Fibroblast of lung (primary cell): ENCODE measurements around the gene DLG2. TPM values are rescaled to one million over a fixed set of nuclear protein-coding genes. Genes with fewer than 3 reads are reported as not detected.

ENCODE experiments used
- DNase-seq, 2 donors: peaks; one replicate each; pipeline versions ENCODE4 v3.0.0 to v3.0.0-alpha.2; 2010; ENCODE audit warnings: low read depth in 2 of 2
- H2AFZ ChIP-seq: 2 replicates; pipeline ENCODE4 v1.5.1; 2012; ENCODE audit warnings: low read length, control low read depth, inconsistent platforms
- H3K27ac ChIP-seq: 2 replicates; pipeline ENCODE4 v1.5.1; 2011; ENCODE audit warnings: low read length, control low read depth; ENCODE audit not compliant: insufficient read depth
- H3K27me3 ChIP-seq: 2 replicates; pipeline ENCODE4 v1.5.1; 2011; ENCODE audit warnings: mild to moderate bottlenecking, low read length; ENCODE audit not compliant: control insufficient read depth, insufficient read depth
- H3K36me3 ChIP-seq: 2 replicates; pipeline ENCODE4 v1.5.1; 2011; ENCODE audit warnings: low read length; ENCODE audit not compliant: control insufficient read depth, insufficient read depth
- H3K4me1 ChIP-seq: 2 replicates; pipeline ENCODE4 v1.5.1; 2011; ENCODE audit warnings: low read length; ENCODE audit not compliant: control insufficient read depth, insufficient read depth; ENCODE audit errors: extremely low read depth
- H3K4me2 ChIP-seq: 2 replicates; pipeline ENCODE4 v1.5.1; 2011; ENCODE audit warnings: low read length, control low read depth; ENCODE audit not compliant: insufficient read depth; ENCODE audit errors: extremely low read depth
- H3K4me3 ChIP-seq, 4 experiments: fragments of 200-600 bp in 1 of 4; sonication (generic) in 1 of 4; replicated peaks in 1 of 4; 2 replicates each; pipeline ENCODE4 v1.5.1; 2011 to 2016; ENCODE audit warnings: low read length in 4 of 4, low read depth in 3 of 4, mild to moderate bottlenecking in 3 of 4, control low read depth in 2 of 4, inconsistent platforms in 1 of 4, mixed read lengths in 1 of 4; ENCODE audit not compliant: insufficient read depth in 1 of 4; ENCODE audit errors: control extremely low read depth in 1 of 4
- H3K79me2 ChIP-seq: 2 replicates; pipeline ENCODE4 v1.5.1; 2012; ENCODE audit warnings: mild to moderate bottlenecking, low read length, inconsistent platforms; ENCODE audit not compliant: control insufficient read depth, insufficient read depth
- H3K9ac ChIP-seq: 2 replicates; pipeline ENCODE4 v1.5.1; 2011; ENCODE audit warnings: mild to moderate bottlenecking, low read length, control low read depth; ENCODE audit not compliant: insufficient read depth
- H3K9me3 ChIP-seq: 2 replicates; pipeline ENCODE4 v1.5.1; 2012; ENCODE audit warnings: low read depth, low read length; ENCODE audit not compliant: control insufficient read depth, insufficient read depth
- H4K20me1 ChIP-seq: 2 replicates; pipeline ENCODE4 v1.5.1; 2011; ENCODE audit warnings: low read length; ENCODE audit not compliant: control insufficient read depth, insufficient read depth; ENCODE audit errors: extremely low read depth
- EZH2 ChIP-seq: IDR thresholded peaks from 2 replicates; pipeline ENCODE4 v1.5.1; 2012; ENCODE audit warnings: low read length, control low read depth, mild to moderate bottlenecking; ENCODE audit errors: missing control alignments
- polyA plus RNA-seq, 2 donors: library from polyadenylated mRNA; depleted of rRNA in 1 of 2; stranded (reverse) in 1 of 2; unstranded in 1 of 2; fragments of >200 nt; gene quantifications; 2 replicates each; pipeline ENCODE4 v1.2.1, GENCODE V29; 2011 to 2012; ENCODE audit warnings: missing spikeins in 1 of 2
- total RNA-seq: library from RNA; depleted of rRNA; stranded (reverse); fragments of >200 nt; gene quantifications from 2 replicates; pipeline ENCODE4 v1.2.1, GENCODE V29; 2014
- TF ChIP-seq, protein P1 (sequence below), 2 donors: IDR thresholded peaks in 1 of 2; conservative IDR thresholded peaks in 1 of 2; 1 replicate in 1 of 2; 2 replicates in 1 of 2; pipeline ENCODE4 v1.5.1; 2011 to 2012; ENCODE audit warnings: low read length in 2 of 2, control low read depth in 1 of 2, inconsistent platforms in 1 of 2, low read depth in 1 of 2, mild to moderate bottlenecking in 1 of 2

DLG2 gene
- total and polyA plus RNA-seq, 2 donors (not counting 1 experiment from before 2014, with no cell fraction given), result 0.77 to 2.3 TPM

DNA sequence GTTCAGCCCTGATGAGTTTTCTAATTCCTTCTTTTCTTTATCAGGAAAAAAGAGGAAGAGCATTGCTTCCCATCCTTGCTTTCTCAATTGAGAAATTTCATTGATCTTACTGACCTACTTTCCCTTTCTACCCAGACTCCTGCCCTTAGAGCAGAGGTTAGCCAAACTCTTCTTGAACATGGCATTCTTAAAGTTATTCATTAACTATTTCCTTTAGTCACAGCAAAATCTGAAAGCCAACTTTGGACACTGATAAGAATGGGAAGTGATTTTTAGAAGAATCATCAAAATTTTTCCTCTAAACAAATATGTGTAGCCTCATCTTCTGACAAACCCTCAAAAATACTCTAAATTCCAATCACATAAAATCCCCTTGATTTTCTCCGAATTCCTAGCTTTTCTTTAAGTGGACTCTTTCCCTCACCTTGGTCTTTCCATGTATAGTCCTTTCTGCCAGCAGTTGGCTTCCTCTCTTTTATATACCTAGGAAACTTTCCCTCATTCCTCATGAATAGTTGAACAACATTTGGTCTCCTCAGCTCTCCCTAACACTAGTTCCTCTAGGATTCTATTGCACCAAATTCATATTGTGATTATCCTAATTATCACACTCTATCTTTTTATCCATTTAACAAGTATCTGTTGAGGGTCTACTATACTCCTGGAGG, 1774.2 kb downstream of the DLG2 start:
- H3K79me2 ChIP-seq, result no peaks in the 10 kb centered on the region
- H3K27me3 ChIP-seq, result no peaks in the 10 kb centered on the region
- H3K4me1 ChIP-seq, result no peaks in the 10 kb centered on the region
- H3K4me2 ChIP-seq, result no peak overlapping the region
- H3K36me3 ChIP-seq, result no peaks in the 10 kb centered on the region
- H3K9ac ChIP-seq, result no peak overlapping the region
- H3K4me3 ChIP-seq, result no peak overlapping the region
- H3K27ac ChIP-seq, result no peak overlapping the region
- no peaks in the 10 kb centered on the region for H4K20me1 ChIP-seq
- no peak overlapping the region for H2AFZ ChIP-seq
- H3K9me3 ChIP-seq, result no peaks in the 10 kb centered on the region
- DNase-seq, result no peak
- TF ChIP-seq, protein P1, sequence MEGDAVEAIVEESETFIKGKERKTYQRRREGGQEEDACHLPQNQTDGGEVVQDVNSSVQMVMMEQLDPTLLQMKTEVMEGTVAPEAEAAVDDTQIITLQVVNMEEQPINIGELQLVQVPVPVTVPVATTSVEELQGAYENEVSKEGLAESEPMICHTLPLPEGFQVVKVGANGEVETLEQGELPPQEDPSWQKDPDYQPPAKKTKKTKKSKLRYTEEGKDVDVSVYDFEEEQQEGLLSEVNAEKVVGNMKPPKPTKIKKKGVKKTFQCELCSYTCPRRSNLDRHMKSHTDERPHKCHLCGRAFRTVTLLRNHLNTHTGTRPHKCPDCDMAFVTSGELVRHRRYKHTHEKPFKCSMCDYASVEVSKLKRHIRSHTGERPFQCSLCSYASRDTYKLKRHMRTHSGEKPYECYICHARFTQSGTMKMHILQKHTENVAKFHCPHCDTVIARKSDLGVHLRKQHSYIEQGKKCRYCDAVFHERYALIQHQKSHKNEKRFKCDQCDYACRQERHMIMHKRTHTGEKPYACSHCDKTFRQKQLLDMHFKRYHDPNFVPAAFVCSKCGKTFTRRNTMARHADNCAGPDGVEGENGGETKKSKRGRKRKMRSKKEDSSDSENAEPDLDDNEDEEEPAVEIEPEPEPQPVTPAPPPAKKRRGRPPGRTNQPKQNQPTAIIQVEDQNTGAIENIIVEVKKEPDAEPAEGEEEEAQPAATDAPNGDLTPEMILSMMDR (conservative IDR thresholded peaks at IDR 0.05 in 1 of 2, IDR thresholded peaks at IDR 0.05 in 1 of 2; ENCODE audit: low read depth in 1 of 2, low read length in 2 of 2), result no peak
- no peak for TF ChIP-seq EZH2

DNA sequence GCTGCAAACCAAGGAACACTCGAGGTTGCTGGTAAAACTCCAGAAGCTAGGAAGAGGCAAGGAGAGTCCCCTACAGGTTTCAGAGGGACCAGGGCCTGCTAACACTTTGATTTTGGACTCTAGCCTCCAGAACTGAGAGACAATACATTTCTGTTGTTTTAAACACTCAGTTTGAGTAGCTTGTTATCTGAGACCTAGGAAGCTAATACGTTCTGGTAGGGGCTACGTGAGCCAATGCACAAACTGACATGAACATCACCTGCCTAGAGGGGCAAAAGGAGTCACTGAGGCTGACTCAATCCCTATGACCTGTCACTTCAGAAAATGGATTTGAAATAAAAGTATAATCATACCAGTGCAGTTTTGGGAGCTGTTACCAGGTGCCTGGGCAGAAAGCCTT, 1775.1 kb downstream of the DLG2 start:
- no peaks in the 10 kb centered on the region for H3K27me3 ChIP-seq
- no peak overlapping the region for H3K4me3 ChIP-seq
- no peaks in the 10 kb centered on the region for H3K4me1 ChIP-seq
- no peak overlapping the region for H3K4me2 ChIP-seq
- no peak overlapping the region for H3K9ac ChIP-seq
- H3K9me3 ChIP-seq, result no peaks in the 10 kb centered on the region
- no peaks in the 10 kb centered on the region for H4K20me1 ChIP-seq
- H2AFZ ChIP-seq, result no peak overlapping the region
- TF ChIP-seq EZH2, result no peak
- TF ChIP-seq, protein P1 (conservative IDR thresholded peaks at IDR 0.05 in 1 of 2, IDR thresholded peaks at IDR 0.05 in 1 of 2; ENCODE audit: low read depth in 1 of 2, low read length in 2 of 2), result no peak
- no peaks in the 10 kb centered on the region for H3K79me2 ChIP-seq
- H3K27ac ChIP-seq, result no peak overlapping the region
- H3K36me3 ChIP-seq, result no peaks in the 10 kb centered on the region
- no peak for DNase-seq

DNA sequence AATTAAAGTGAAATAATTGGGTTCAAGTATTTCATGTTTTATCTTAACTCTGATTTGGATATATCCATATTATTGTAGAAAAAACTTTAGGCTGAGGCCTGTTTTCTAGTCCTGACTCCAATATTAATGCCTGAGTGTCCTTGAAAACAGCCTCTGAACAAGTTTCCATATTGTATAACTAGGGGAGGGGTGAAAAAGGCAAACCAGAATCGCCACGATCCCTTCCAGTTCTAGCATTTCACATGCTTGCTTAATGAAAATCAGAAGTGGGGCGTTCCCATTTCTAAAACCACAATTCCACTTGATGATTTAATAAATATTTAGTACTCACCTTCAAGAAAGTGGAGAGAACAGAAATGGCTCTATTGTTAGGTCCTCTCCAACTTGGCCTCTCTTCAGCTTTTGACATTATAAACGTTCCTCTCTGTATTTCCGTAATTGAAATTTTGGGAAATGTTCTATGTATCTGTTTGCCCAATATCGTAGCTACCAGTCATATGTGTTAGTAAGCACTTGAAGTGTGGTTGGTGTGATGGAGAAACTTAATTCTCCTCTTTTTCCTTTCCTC, 1779.6 kb downstream of the DLG2 start:
- no peaks in the 10 kb centered on the region for H3K36me3 ChIP-seq
- H3K9me3 ChIP-seq, result no peaks in the 10 kb centered on the region
- H3K4me2 ChIP-seq, result no peak overlapping the region
- no peaks in the 10 kb centered on the region for H3K4me1 ChIP-seq
- H4K20me1 ChIP-seq, result no peaks in the 10 kb centered on the region
- DNase-seq, result no peak
- H3K4me3 ChIP-seq, result no peak overlapping the region
- TF ChIP-seq, protein P1 (conservative IDR thresholded peaks at IDR 0.05 in 1 of 2, IDR thresholded peaks at IDR 0.05 in 1 of 2; ENCODE audit: low read depth in 1 of 2, low read length in 2 of 2), result no peak
- no peak for TF ChIP-seq EZH2
- H3K79me2 ChIP-seq, result no peaks in the 10 kb centered on the region
- H3K27ac ChIP-seq, result no peak overlapping the region
- no peak overlapping the region for H2AFZ ChIP-seq
- no peak overlapping the region for H3K9ac ChIP-seq
- H3K27me3 ChIP-seq, result no peaks in the 10 kb centered on the region
